HepG2 (cell line): ENCODE data around the gene DNAJC5. TPM values are rescaled to one million over a fixed set of nuclear protein-coding genes. Genes with fewer than 3 reads are reported as not detected.

Experiments used
- BRCA1 ChIP-seq: sonication (generic); formaldehyde crosslinking; IDR thresholded peaks from 2 replicates; pipeline ENCODE4 v1.4.0; 2020; ENCODE audit warnings: missing genetic modification reagents
- CENPX ChIP-seq: sonication (generic); formaldehyde crosslinking; IDR thresholded peaks from 2 replicates; pipeline ENCODE4 v1.9.0; 2021; ENCODE audit warnings: mild to moderate bottlenecking, missing genetic modification reagents, moderate library complexity
- E2F1 ChIP-seq: sonication (generic); formaldehyde crosslinking; IDR thresholded peaks from 2 replicates; pipeline ENCODE4 v1.5.0; 2020; ENCODE audit warnings: missing genetic modification reagents
- FOXO1 ChIP-seq: sonication (generic); formaldehyde crosslinking; IDR thresholded peaks from 2 replicates; pipeline ENCODE4 v1.4.0; 2020; ENCODE audit warnings: missing genetic modification reagents
- GZF1 ChIP-seq: sonication (generic); formaldehyde crosslinking; IDR thresholded peaks from 2 replicates; pipeline ENCODE4 v1.5.1; 2020; ENCODE audit warnings: mild to moderate bottlenecking, missing genetic modification reagents
- HMGXB4 ChIP-seq, 2 experiments: sonication (generic) in 1 of 2; formaldehyde crosslinking in 1 of 2; IDR thresholded peaks; 2 replicates each; pipeline versions ENCODE4 v1.4.0 to v1.6.1; 2018 to 2020; ENCODE audit warnings: missing genetic modification reagents in 2 of 2, borderline replicate concordance in 1 of 2, low read depth in 1 of 2, mild to moderate bottlenecking in 1 of 2, missing biosample characterization in 1 of 2
- MAF1 ChIP-seq: sonication (generic); formaldehyde crosslinking; IDR thresholded peaks from 2 replicates; pipeline ENCODE4 v1.5.0; 2020; ENCODE audit warnings: missing genetic modification reagents, borderline replicate concordance
- NFE2 ChIP-seq: sonication (generic); formaldehyde crosslinking; IDR thresholded peaks from 2 replicates; pipeline ENCODE4 v1.4.0; 2020; ENCODE audit warnings: missing genetic modification reagents
- NR2F6 ChIP-seq, 2 experiments: IDR thresholded peaks; 2 replicates each; pipeline ENCODE4 v1.6.1; 2016; ENCODE audit warnings: antibody characterized with exemption in 1 of 2, mild to moderate bottlenecking in 1 of 2
- PAWR ChIP-seq: sonication (generic); formaldehyde crosslinking; IDR thresholded peaks from 2 replicates; pipeline ENCODE4 v1.4.0; 2020; ENCODE audit warnings: missing genetic modification reagents, mild to moderate bottlenecking, borderline replicate concordance
- RBM22 ChIP-seq: fragments of 200-400 bp; formaldehyde crosslinking; optimal IDR thresholded peaks from 2 replicates; pipeline ENCODE3; 2017; ENCODE audit warnings: mild to moderate bottlenecking, low read length, moderate library complexity
- TBX2 ChIP-seq: sonication (generic); formaldehyde crosslinking; IDR thresholded peaks from 2 replicates; pipeline ENCODE4 v1.5.0; 2020; ENCODE audit warnings: missing genetic modification reagents, mild to moderate bottlenecking, borderline replicate concordance
- THAP9 ChIP-seq: sonication (generic); formaldehyde crosslinking; IDR thresholded peaks from 2 replicates; pipeline ENCODE4; 2020; ENCODE audit warnings: missing genetic modification reagents, mild to moderate bottlenecking, borderline replicate concordance
- ZBTB2 ChIP-seq: sonication (generic); formaldehyde crosslinking; IDR thresholded peaks from 2 replicates; pipeline ENCODE4 v1.8.0; 2022; ENCODE audit warnings: low read depth, missing genetic modification reagents
- ZNF687 ChIP-seq: sonication (generic); formaldehyde crosslinking; IDR thresholded peaks from 2 replicates; pipeline ENCODE4 v1.5.1; 2020; ENCODE audit warnings: mild to moderate bottlenecking, missing genetic modification reagents, moderate library complexity
- ZNF816 ChIP-seq: sonication (generic); formaldehyde crosslinking; IDR thresholded peaks from 2 replicates; pipeline ENCODE4 v1.8.0; 2022; ENCODE audit warnings: missing genetic modification reagents, mild to moderate bottlenecking, borderline replicate concordance
- ZSCAN21 ChIP-seq: sonication (generic); formaldehyde crosslinking; IDR thresholded peaks from 2 replicates; pipeline ENCODE4 v1.8.0; 2022; ENCODE audit warnings: mild to moderate bottlenecking, missing genetic modification reagents, moderate library complexity, borderline replicate concordance
- polyA plus RNA-seq, 8 experiments: library from polyadenylated mRNA; depleted of rRNA in 3 of 8; stranded (reverse) in 7 of 8; unstranded in 1 of 8; fragments of >200 nt; fragmentation: Illumina TruSeq in 4 of 8; extraction: Trizol in 4 of 8; gene quantifications; 2 replicates each; pipeline versions ENCODE4 v1.2.1 to v1.2.3, GENCODE V29; 2011 to 2016; ENCODE audit warnings: low read depth in 4 of 8, missing spikeins in 1 of 8, mixed read lengths in 1 of 8; ENCODE audit not compliant: insufficient read depth in 1 of 8
- total RNA-seq, 5 experiments: library from RNA; depleted of rRNA; stranded (reverse); fragments of >200 nt; fragmentation: Illumina TruSeq; extraction: Trizol; gene quantifications; 2 replicates each; pipeline ENCODE4 v1.2.3, GENCODE V29; 2016; ENCODE audit warnings: low read depth in 1 of 5

Gene DNAJC5
- total and polyA plus RNA-seq, 2 of the 13 experiments (the other 11 are each of a cell fraction or from before 2014, with no cell fraction given): 42.8 to 64.5 TPM

GRCh38 chr20:63977739-63978276, 82.9 kb downstream of the DNAJC5 start (continued):
- TF ChIP-seq NFE2 (CRISPR knock-in tag) (0 out of 2 replicates have a peak, but pooled peaks have one; percentile 12), BRCA1 (CRISPR knock-in tag) (no peak), RBM22 (peak; percentile 54), ZNF687 (CRISPR knock-in tag) (peak; percentile 86), TBX2 (CRISPR knock-in tag) (peak; percentile 75; the same call in 1 of the 2 replicates), ZNF816 (CRISPR knock-in tag) (no peak), ZSCAN21 (CRISPR knock-in tag) (peak; percentile 39; the same call in 1 of the 2 replicates), THAP9 (CRISPR knock-in tag) (no peak), E2F1 (CRISPR knock-in tag) (no peak), PAWR (CRISPR knock-in tag) (no peak), ZBTB2 (peak; percentile 80; the same call in 1 of the 2 replicates), FOXO1 (CRISPR knock-in tag) (peak; percentile 60; the same call in 1 of the 2 replicates), CENPX (CRISPR knock-in tag) (no peak), HMGXB4 (CRISPR knock-in tag; IDR thresholded peaks at IDR 0.05; ENCODE audit: borderline replicate concordance in 1 of 2, low read depth in 1 of 2) (peak; percentile 62 to 85; a peak in 3 of 4 replicates), MAF1 (CRISPR knock-in tag) (no peak), NR2F6 (IDR thresholded peaks at IDR 0.05) (no peak; the same call in 1 of the 2 replicates), NR2F6 (CRISPR knock-in tag; IDR thresholded peaks at IDR 0.05) (peak; percentile 71; the same call in 1 of the 2 replicates), GZF1 (no peak)
